Sigmoid colon (tissue), 4 donors: ENCODE results near the gene LYPD1.

ENCODE experiments used
- POLR2A ChIP-seq, 2 donors: fragments of 450-650 bp; IDR thresholded peaks; one replicate each; pipeline ENCODE4 v1.6.1; 2016; ENCODE audit warnings: antibody characterized with exemption in 2 of 2, mild to moderate bottlenecking in 2 of 2, moderate library complexity in 2 of 2
- POLR2AphosphoS5 ChIP-seq, 4 donors: sonication (generic); formaldehyde crosslinking; IDR thresholded peaks; one replicate each; pipeline ENCODE4 v1.6.1; 2017; ENCODE audit warnings: antibody characterized with exemption in 4 of 4

DNA sequence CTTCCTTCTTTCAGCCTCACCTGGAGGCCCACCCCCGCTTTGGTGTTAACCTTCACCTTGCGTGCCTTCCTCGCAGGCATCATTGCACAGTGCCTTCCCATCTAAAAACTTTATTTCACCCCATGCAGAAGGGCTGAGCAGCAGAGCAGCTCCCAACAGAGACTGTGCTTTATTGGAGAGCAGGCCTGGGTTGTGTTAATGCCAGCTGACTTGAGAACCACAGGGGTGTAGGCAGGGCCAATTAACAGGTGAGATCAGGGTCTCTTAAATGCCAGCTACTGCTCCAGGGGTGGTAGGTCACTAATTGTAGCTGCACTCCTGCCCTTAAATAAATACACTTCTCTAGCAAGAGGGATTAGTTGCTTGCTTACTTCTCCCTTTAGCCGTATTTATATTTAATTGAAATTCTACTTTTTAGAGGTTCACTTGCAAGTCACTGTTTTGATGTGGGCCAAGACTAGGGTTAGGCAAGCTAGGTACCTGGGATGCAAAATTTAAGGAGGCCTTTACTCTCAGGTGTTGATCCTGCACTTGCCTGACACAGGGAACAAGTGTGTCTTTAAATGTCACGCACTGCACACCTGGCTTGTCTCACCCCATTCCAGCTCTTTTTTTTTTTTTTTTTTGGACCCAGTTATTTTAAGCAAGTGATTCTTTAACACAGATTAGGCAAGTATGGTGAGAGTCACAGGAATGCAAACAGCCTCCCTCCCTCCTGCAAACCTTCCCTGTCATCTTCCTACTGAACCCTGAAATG lies 54.5 kb downstream of the LYPD1 start:
- TF ChIP-seq POLR2A (IDR thresholded peaks at IDR 0.05): no peak
- TF ChIP-seq POLR2AphosphoS5 (IDR thresholded peaks at IDR 0.05): no peak
